Measurements from ENCODE around the gene APOB.

APOB gene

DNA sequence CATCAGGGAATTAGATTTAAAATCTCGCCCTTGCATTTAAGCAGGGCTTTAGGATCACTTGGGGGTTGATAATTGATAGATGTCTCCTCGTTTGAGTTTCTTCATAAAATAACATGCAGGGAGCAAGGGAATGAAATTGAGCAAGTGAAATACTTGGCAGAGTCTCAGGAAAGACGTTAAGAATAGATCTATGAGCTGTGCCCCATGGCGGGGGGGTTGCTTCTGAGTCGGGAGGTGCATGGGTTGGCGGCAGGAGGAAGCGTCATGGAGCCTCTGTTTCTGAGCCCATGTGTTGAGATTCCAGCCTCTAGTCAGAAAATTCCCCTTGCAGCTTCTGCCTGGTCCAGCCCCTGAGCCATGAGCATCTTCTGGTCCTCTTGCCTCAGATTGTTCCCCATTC lies 82.0 kb downstream of the APOB start:
- TF ChIP-seq, protein P1, sequence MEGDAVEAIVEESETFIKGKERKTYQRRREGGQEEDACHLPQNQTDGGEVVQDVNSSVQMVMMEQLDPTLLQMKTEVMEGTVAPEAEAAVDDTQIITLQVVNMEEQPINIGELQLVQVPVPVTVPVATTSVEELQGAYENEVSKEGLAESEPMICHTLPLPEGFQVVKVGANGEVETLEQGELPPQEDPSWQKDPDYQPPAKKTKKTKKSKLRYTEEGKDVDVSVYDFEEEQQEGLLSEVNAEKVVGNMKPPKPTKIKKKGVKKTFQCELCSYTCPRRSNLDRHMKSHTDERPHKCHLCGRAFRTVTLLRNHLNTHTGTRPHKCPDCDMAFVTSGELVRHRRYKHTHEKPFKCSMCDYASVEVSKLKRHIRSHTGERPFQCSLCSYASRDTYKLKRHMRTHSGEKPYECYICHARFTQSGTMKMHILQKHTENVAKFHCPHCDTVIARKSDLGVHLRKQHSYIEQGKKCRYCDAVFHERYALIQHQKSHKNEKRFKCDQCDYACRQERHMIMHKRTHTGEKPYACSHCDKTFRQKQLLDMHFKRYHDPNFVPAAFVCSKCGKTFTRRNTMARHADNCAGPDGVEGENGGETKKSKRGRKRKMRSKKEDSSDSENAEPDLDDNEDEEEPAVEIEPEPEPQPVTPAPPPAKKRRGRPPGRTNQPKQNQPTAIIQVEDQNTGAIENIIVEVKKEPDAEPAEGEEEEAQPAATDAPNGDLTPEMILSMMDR (IDR thresholded peaks at IDR 0.05; ENCODE audit: borderline replicate concordance, extremely low read depth, low read length, poor library complexity, severe bottlenecking) = no peak
- TF ChIP-seq EZH2 (IDR thresholded peaks at IDR 0.05; ENCODE audit: borderline replicate concordance, low read depth, low read length, severe bottlenecking) = no peak
- no peak overlapping the region for H3K4me2 ChIP-seq (ENCODE audit: insufficient read depth, low read length)
- DNase-seq (no peak), ATAC-seq (ENCODE audit: insufficient read depth, low read depth) (no peak)
- H3K27me3 ChIP-seq (ENCODE audit: insufficient read depth, low read length, poor library complexity) = no peaks in the 10 kb centered on the region
- H3K9me3 ChIP-seq (ENCODE audit: insufficient read depth, low read length, severe bottlenecking) = no peaks in the 10 kb centered on the region
- H4K20me1 ChIP-seq (ENCODE audit: insufficient read depth, low read length) = no peaks in the 10 kb centered on the region
- no peaks in the 10 kb centered on the region for H3K36me3 ChIP-seq (ENCODE audit: insufficient read depth, low read length)
- H3K27ac ChIP-seq (ENCODE audit: low read length) = no peak overlapping the region
- H3K79me2 ChIP-seq (ENCODE audit: insufficient read depth, low read length) = no peaks in the 10 kb centered on the region
- H2AFZ ChIP-seq (ENCODE audit: low read depth, low read length) = no peak overlapping the region
- H3K9ac ChIP-seq (ENCODE audit: low read depth, low read length) = no peak overlapping the region
- no peak overlapping the region for H3K4me3 ChIP-seq (ENCODE audit: low read depth in 1 of 2, low read length in 2 of 2)
- no peaks in the 10 kb centered on the region for H3K4me1 ChIP-seq (ENCODE audit: insufficient read depth, low read length)

DNA sequence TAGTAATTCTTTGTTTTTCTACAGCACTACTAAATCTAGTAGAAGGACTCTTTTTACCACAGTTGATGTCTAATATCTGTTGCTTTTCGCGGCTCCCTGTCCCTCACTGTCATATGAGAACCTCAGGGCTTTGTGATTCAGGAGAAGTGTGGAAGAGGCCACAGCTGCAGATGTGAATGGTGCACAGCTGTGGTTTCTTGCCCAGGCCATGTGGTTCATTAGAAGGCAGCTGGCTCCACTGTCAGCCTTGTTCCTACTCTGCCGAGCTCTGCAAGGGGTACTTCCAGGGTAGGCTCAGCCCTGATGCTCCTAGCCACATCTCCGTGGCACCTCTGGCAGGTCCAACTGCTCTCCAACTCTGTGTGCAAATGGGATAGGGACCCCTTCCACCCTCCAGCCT lies 83.9 kb downstream of the APOB start:
- Histone ChIP-seq H4K20me1 (ENCODE audit: insufficient read depth, low read length) (no peaks in the 10 kb centered on the region), H3K27me3 (ENCODE audit: insufficient read depth, low read length, poor library complexity) (no peaks in the 10 kb centered on the region), H2AFZ (ENCODE audit: low read depth, low read length) (no peak overlapping the region), H3K9me3 (ENCODE audit: insufficient read depth, low read length, severe bottlenecking) (no peaks in the 10 kb centered on the region), H3K4me3 (ENCODE audit: low read depth in 1 of 2, low read length in 2 of 2) (no peak overlapping the region), H3K27ac (ENCODE audit: low read length) (no peak overlapping the region), H3K4me1 (ENCODE audit: insufficient read depth, low read length) (no peaks in the 10 kb centered on the region), H3K4me2 (ENCODE audit: insufficient read depth, low read length) (no peak overlapping the region), H3K79me2 (ENCODE audit: insufficient read depth, low read length) (no peaks in the 10 kb centered on the region), H3K9ac (ENCODE audit: low read depth, low read length) (no peak overlapping the region), H3K36me3 (ENCODE audit: insufficient read depth, low read length) (no peaks in the 10 kb centered on the region)
- no peak for DNase-seq
- no peak for TF ChIP-seq EZH2 (IDR thresholded peaks at IDR 0.05; ENCODE audit: borderline replicate concordance, low read depth, low read length, severe bottlenecking)
- TF ChIP-seq, protein P1 (IDR thresholded peaks at IDR 0.05; ENCODE audit: borderline replicate concordance, extremely low read depth, low read length, poor library complexity, severe bottlenecking) = no peak
- peak; percentile 47; the same call in 2 of the 3 replicates for ATAC-seq (ENCODE audit: insufficient read depth, low read depth)

DNA sequence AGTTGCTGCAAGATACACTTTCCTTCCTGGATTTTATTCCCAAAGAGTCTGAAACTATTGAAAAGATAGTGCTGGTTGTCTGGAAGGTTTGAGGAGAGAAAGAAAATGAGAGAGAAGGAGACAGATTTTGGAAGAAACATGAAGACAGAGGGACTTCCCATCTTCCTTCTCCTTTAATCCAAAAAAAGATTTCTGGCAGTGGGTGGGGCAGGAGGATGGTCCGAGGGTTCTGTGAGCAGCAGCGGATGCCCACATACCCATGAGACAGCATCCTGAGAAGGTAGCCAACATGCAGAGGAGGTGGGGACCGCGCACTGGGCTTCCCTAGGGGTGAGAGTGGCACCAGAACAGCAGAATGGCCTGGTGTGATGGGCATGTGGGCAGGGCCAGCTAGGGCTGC lies 84.6 kb downstream of the APOB start:
- Histone ChIP-seq H3K4me3 (ENCODE audit: low read depth in 1 of 2, low read length in 2 of 2) (no peak overlapping the region), H3K9me3 (ENCODE audit: insufficient read depth, low read length, severe bottlenecking) (no peaks in the 10 kb centered on the region), H3K4me1 (ENCODE audit: insufficient read depth, low read length) (no peaks in the 10 kb centered on the region), H3K4me2 (ENCODE audit: insufficient read depth, low read length) (no peak overlapping the region), H3K27me3 (ENCODE audit: insufficient read depth, low read length, poor library complexity) (no peaks in the 10 kb centered on the region), H2AFZ (ENCODE audit: low read depth, low read length) (no peak overlapping the region), H3K27ac (ENCODE audit: low read length) (no peak overlapping the region), H3K36me3 (ENCODE audit: insufficient read depth, low read length) (no peaks in the 10 kb centered on the region), H3K79me2 (ENCODE audit: insufficient read depth, low read length) (no peaks in the 10 kb centered on the region), H4K20me1 (ENCODE audit: insufficient read depth, low read length) (no peaks in the 10 kb centered on the region), H3K9ac (ENCODE audit: low read depth, low read length) (no peak overlapping the region)
- ATAC-seq (ENCODE audit: insufficient read depth, low read depth) = no peak
- no peak for DNase-seq
- no peak for TF ChIP-seq EZH2 (IDR thresholded peaks at IDR 0.05; ENCODE audit: borderline replicate concordance, low read depth, low read length, severe bottlenecking)
- TF ChIP-seq, protein P1 (IDR thresholded peaks at IDR 0.05; ENCODE audit: borderline replicate concordance, extremely low read depth, low read length, poor library complexity, severe bottlenecking) = no peak

Measured in DND-41 (cell line).